Measurements from ENCODE around the gene CD207.

The CD207 gene

GRCh38 chr2:70833246-70833645, 2.4 kb downstream of the CD207 start:
- no peaks in the 10 kb centered on the region for H3K79me2 ChIP-seq (ENCODE audit: insufficient read depth, low read depth)
- no peaks in the 10 kb centered on the region for H4K20me1 ChIP-seq (ENCODE audit: insufficient read depth)
- H3K9ac ChIP-seq: no peak overlapping the region

GRCh38 chr2:70832386-70832785, 3.2 kb downstream of the CD207 start:
- Histone ChIP-seq H3K27ac (no peak overlapping the region), H3K36me3 (ENCODE audit: insufficient read depth) (no peaks in the 10 kb centered on the region), H3K79me2 (ENCODE audit: insufficient read depth, low read depth) (no peaks in the 10 kb centered on the region), H3K9ac (no peak overlapping the region), H3K4me2 (no peak overlapping the region), H3K27me3 (ENCODE audit: insufficient read depth, low read depth) (no peaks in the 10 kb centered on the region), H3K4me1 (ENCODE audit: low read depth, poor library complexity, severe bottlenecking) (peaks cover 13% of the 10 kb centered on the region), H2AFZ (ENCODE audit: low read depth) (no peak overlapping the region), H4K20me1 (ENCODE audit: insufficient read depth) (no peaks in the 10 kb centered on the region), H3K4me3 (IDR thresholded peaks at IDR 0.05; ENCODE audit: insufficient read depth, low read depth, low read length) (no peak overlapping the region)
- no peak for TF ChIP-seq CTCF (conservative IDR thresholded peaks at IDR 0.05; ENCODE audit: low read depth, low read length)

More at GRCh38 chr2:70833246-70833645, 2.4 kb downstream of the CD207 start:
- Histone ChIP-seq H3K4me2 (no peak overlapping the region), H3K4me1 (ENCODE audit: low read depth, poor library complexity, severe bottlenecking) (peaks cover 9% of the 10 kb centered on the region), H3K27me3 (ENCODE audit: insufficient read depth, low read depth) (no peaks in the 10 kb centered on the region), H3K36me3 (ENCODE audit: insufficient read depth) (no peaks in the 10 kb centered on the region), H3K27ac (no peak overlapping the region), H2AFZ (ENCODE audit: low read depth) (no peak overlapping the region), H3K4me3 (IDR thresholded peaks at IDR 0.05; ENCODE audit: insufficient read depth, low read depth, low read length) (no peak overlapping the region)
- no peak for TF ChIP-seq CTCF (conservative IDR thresholded peaks at IDR 0.05; ENCODE audit: low read depth, low read length)

- H3K36me3 ChIP-seq (ENCODE audit: insufficient read depth): no peaks in the 10 kb centered on the region
- no peaks in the 10 kb centered on the region for H3K79me2 ChIP-seq (ENCODE audit: insufficient read depth, low read depth)
- no peaks in the 10 kb centered on the region for H3K27me3 ChIP-seq (ENCODE audit: insufficient read depth, low read depth)
- H3K27ac ChIP-seq: no peak overlapping the region
- H3K4me2 ChIP-seq: no peak overlapping the region
- no peak overlapping the region for H3K9ac ChIP-seq
- TF ChIP-seq CTCF (conservative IDR thresholded peaks at IDR 0.05; ENCODE audit: low read depth, low read length): no peak
- peaks cover 13% of the 10 kb centered on the region for H3K4me1 ChIP-seq (ENCODE audit: low read depth, poor library complexity, severe bottlenecking)
- H3K4me3 ChIP-seq (IDR thresholded peaks at IDR 0.05; ENCODE audit: insufficient read depth, low read depth, low read length): no peak overlapping the region
- no peaks in the 10 kb centered on the region for H4K20me1 ChIP-seq (ENCODE audit: insufficient read depth)
- H2AFZ ChIP-seq (ENCODE audit: low read depth): no peak overlapping the region
Measured at GRCh38 chr2:70831861-70832260, 3.8 kb downstream of the CD207 start.

- no peaks in the 10 kb centered on the region for H3K36me3 ChIP-seq (ENCODE audit: insufficient read depth)
Measured at GRCh38 chr2:70830366-70830765, 5.2 kb downstream of the CD207 start.

More at GRCh38 chr2:70830366-70830765, 5.2 kb downstream of the CD207 start:
- Histone ChIP-seq H3K27me3 (ENCODE audit: insufficient read depth, low read depth) (no peaks in the 10 kb centered on the region), H4K20me1 (ENCODE audit: insufficient read depth) (no peaks in the 10 kb centered on the region), H3K27ac (no peak overlapping the region), H3K4me1 (ENCODE audit: low read depth, poor library complexity, severe bottlenecking) (peaks cover 13% of the 10 kb centered on the region), H3K4me3 (IDR thresholded peaks at IDR 0.05; ENCODE audit: insufficient read depth, low read depth, low read length) (no peak overlapping the region), H3K9ac (no peak overlapping the region), H2AFZ (ENCODE audit: low read depth) (no peak overlapping the region), H3K79me2 (ENCODE audit: insufficient read depth, low read depth) (no peaks in the 10 kb centered on the region), H3K4me2 (no peak overlapping the region)
- TF ChIP-seq CTCF (conservative IDR thresholded peaks at IDR 0.05; ENCODE audit: low read depth, low read length): no peak
